DOHH2 (cell line): Measurements from ENCODE around the gene GAS7.

Experiments
- EZH2phosphoT487 ChIP-seq: fragments of 200-600 bp; sonication (generic); IDR thresholded peaks from 2 replicates; pipeline ENCODE4 v1.6.1; 2017; ENCODE audit warnings: borderline replicate concordance, mild to moderate bottlenecking, antibody characterized with exemption, low read length, moderate library complexity, mixed read lengths
- TF ChIP-seq, protein P1 (sequence below): fragments of 200-600 bp; sonication (generic); IDR thresholded peaks from one replicate; pipeline ENCODE4 v1.5.1; 2014; ENCODE audit warnings: antibody characterized with exemption, mild to moderate bottlenecking, low read depth, low read length; ENCODE audit not compliant: poor library complexity, severe bottlenecking

GRCh38 chr17:10063730-10064241 is 134.6 kb downstream of the GAS7 start:
- TF ChIP-seq, protein P1, sequence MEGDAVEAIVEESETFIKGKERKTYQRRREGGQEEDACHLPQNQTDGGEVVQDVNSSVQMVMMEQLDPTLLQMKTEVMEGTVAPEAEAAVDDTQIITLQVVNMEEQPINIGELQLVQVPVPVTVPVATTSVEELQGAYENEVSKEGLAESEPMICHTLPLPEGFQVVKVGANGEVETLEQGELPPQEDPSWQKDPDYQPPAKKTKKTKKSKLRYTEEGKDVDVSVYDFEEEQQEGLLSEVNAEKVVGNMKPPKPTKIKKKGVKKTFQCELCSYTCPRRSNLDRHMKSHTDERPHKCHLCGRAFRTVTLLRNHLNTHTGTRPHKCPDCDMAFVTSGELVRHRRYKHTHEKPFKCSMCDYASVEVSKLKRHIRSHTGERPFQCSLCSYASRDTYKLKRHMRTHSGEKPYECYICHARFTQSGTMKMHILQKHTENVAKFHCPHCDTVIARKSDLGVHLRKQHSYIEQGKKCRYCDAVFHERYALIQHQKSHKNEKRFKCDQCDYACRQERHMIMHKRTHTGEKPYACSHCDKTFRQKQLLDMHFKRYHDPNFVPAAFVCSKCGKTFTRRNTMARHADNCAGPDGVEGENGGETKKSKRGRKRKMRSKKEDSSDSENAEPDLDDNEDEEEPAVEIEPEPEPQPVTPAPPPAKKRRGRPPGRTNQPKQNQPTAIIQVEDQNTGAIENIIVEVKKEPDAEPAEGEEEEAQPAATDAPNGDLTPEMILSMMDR = no peak
- TF ChIP-seq EZH2phosphoT487 = no peak
